Activated CD8-positive, alpha-beta memory T cell treated with anti-CD3 and anti-CD28 coated beads, Interleukin-2, amount 50 U/mL, for 4 hours (primary cell): ENCODE measurements around the gene C9orf78.

Experiments used
- DNase-seq: peaks from one replicate; pipeline ENCODE4 v3.0.0-alpha.2; 2020

The C9orf78 gene

GRCh38 chr9:129835128-129835859 is at the start of gene C9orf78, which contains the start of gene USP20:
C9orf78 (minus strand) TSS chr9:129835275; CDS start chr9:129835221, 54 bp downstream.
USP20 (plus strand) TSS chr9:129835458; CDS start chr9:129852556, 17,098 bp downstream.
- peak; percentile 98 for DNase-seq

GRCh38 chr9:129884220-129885017 is 49.3 kb upstream of the C9orf78 start:
- peak; percentile 95 for DNase-seq

- no peak for DNase-seq
These were observed 46.7 kb upstream of the C9orf78 start for GRCh38 chr9:129881547-129882324.

- no peak for DNase-seq
These were observed 45.8 kb upstream of the C9orf78 start for GRCh38 chr9:129880654-129881546.

- DNase-seq, result no peak
These were observed 45.0 kb upstream of the C9orf78 start for GRCh38 chr9:129879991-129880653.

GRCh38 chr9:129879103-129879699 is 44.1 kb upstream of the C9orf78 start:
- DNase-seq, result no peak

- DNase-seq, result no peak
These were observed 43.2 kb upstream of the C9orf78 start for GRCh38 chr9:129878291-129878690.

GRCh38 chr9:129876815-129877214 is 41.7 kb upstream of the C9orf78 start:
- DNase-seq, result no peak

GRCh38 chr9:129875687-129876395 is 40.8 kb upstream of the C9orf78 start:
- DNase-seq, result no peak

- no peak for DNase-seq
These were observed 40.1 kb upstream of the C9orf78 start for GRCh38 chr9:129875181-129875611.

GRCh38 chr9:129874261-129875101 is 39.4 kb upstream of the C9orf78 start:
- no peak for DNase-seq

- DNase-seq, result no peak
These were observed 38.6 kb upstream of the C9orf78 start for GRCh38 chr9:129873563-129874190.

GRCh38 chr9:129871046-129871445 is 36.0 kb upstream of the C9orf78 start:
- DNase-seq, result no peak

- no peak for DNase-seq
These were observed 34.8 kb upstream of the C9orf78 start for GRCh38 chr9:129869585-129870501.

- DNase-seq, result peak; percentile 86
These were observed 33.9 kb upstream of the C9orf78 start for GRCh38 chr9:129868872-129869486.

GRCh38 chr9:129868023-129868871 is 33.2 kb upstream of the C9orf78 start:
- DNase-seq, result no peak
